GM18861 (cell line): ENCODE data around the gene WNT9B.

Experiments used
- ATAC-seq: cut with Tn5 transposase; IDR thresholded peaks from one replicate; pipeline ENCODE4 v1.9.1; 2021; ENCODE audit not compliant: unreplicated experiment

WNT9B gene

DNA sequence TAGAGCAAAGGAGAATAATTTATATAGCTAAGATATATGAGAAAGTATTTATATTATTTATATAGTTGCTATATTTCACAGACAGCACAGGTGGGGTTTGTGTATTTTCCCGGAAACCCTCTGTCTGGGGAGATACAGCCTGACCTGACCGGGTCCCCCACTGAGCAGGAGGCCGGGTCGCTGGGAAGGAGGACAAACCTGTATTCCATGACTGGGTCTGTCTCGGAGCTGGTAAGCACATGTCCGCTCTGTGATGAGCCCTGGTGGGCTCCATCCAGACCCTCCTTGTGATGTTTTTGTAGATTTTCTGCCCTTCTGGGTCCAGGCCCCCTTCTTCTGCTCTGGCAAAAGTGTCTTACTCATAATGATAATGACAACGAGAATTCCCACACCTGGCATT, 27.7 kb downstream of the WNT9B start:
- no peak for ATAC-seq

DNA sequence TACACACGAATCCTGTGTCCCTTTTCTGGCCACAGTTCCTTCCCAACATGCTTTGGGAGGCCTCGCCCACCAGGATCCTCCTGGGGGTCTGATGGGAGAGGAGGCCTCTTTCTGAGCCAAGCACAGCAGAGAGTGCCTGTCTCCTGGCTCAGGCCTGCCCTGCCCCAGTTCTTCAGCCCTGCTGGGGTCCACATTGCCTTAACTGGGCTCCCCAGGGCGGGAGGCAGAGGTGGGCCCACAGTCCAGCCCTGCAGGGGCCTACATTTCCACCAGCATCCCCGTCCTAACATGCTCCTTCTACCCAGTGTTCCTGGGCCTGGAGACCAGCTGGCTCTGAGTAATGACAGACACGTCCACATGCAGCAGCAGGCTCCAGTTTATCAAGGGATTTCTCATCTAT, 29.6 kb downstream of the WNT9B start:
- ATAC-seq = no peak

DNA sequence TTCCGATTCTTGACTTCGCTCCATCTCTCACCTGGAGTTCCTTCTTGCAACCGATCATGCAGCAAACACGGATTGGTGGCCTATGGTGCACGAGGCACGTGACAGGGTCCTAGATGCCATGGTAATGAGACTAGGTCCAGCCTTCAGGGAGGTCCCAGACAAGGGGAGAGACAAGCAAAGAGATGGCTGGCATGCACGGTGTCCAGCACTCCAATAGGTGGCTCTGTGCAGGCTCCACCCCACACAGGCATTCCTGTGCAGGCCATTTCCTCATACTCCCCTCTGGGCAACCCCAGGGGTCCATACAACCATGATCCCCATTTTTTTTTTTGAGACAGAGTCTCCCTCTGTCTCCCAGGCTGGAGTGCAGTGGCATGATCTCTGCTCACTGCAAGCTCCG, 31.3 kb downstream of the WNT9B start:
- no peak for ATAC-seq

DNA sequence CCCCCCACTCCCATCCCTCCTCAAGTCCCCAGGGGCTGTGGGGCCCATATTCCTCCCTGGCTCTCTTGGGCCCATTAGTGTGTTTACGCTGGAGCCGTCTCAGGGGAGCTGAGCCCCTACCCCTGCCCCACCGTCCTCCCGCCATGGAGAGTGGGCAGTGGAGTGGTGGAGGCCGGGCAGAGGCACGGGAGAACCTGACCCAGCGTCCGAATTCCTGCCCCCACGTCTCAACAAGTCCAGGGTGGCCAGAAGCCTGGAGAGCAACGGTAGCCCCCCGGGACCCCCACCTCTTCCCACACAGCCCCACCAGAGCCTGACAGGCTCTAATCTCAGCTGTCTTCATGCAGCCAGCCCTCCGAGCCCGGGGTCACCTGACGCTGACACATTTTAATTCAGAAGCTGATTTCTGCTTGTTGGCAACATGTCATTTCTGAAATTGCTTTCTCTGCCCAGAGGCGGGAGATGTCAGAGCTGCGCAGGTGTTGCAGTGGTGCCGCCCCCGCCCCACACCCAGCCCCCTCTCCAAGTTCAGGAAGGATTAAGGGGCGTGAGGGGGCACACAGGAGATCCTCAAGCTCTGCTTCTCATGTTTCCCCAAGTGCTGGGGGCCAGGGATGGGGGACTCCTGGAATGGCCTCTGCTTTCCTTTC, 32.6 kb downstream of the WNT9B start:
- ATAC-seq = no peak

DNA sequence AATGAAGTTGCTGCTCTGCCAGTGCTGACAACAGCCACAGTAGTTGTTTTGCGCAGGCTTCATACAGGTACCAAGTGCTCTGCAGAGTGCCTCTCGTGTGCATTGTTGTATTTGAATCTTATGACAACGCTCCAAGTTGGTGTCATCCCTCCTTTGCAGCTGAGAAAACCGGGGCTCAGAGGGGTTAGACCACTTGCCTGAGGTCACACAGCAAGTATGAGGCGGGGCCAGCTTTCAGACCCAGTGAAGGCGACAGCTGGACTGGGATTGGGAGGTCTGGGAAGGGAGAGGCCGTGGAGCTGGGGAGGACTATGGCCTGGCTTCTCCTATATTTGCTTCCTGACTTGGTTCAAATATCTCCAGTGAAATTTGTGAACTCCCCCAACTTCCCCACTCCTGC, 33.2 kb downstream of the WNT9B start:
- ATAC-seq = no peak

DNA sequence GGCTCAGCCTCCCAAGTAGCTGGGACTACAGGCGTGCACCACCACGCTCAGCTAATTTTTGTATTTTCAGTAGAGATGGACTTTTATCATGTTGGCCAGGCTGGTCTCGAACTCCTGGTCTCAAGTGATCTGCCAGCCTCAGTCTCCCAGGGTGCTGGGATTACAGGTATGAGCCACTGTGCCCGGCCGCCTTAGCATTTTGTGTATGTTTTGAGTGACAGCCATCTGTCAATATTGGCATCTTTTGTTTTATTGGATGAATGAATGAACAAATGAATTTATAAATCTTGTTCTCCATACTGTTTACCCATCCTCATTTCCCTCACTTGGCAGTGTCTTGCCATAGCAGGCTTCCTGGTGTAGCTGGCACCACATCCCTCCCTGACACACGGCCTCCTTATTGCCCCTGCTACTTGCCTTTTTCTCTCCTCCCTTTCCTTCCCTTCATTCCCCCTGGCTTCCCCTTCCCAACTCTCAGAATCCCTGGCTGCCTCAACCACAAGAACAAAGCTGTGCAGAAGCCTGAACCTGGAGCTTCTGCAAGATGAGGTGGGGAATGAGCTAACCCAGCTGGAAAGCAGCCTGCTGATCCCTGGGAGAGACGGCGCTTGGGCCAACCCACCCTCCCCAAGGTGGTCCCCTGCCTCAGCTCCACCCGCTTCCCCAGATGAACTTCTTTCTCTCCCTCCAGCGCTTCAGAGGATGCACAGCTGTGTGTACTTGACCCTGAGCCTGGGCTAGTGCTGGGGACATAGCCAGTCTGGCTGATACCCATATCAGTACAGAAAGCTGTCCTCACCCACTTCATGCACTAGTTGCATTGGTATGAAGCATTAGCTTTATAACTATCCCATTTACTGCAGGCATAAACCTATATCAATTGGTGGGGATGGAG, 34.3 kb downstream of the WNT9B start:
- no peak for ATAC-seq

DNA sequence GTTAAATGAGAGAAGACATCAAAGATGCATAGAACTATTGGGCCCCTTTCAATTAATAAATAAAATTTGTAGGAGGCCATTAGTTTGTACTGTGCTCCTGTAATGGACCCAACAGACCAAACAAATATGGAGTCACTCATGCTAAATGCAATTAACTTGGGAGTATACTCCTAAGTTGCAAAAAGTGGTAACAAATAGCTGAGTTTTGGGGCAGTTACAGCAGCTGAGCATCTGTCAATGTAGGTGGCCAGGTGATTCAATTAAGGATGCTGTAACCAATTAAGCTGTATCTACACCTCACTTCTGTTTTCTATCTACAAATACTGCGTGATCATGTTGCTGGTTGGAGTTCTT, 34.9 kb downstream of the WNT9B start:
- no peak for ATAC-seq

DNA sequence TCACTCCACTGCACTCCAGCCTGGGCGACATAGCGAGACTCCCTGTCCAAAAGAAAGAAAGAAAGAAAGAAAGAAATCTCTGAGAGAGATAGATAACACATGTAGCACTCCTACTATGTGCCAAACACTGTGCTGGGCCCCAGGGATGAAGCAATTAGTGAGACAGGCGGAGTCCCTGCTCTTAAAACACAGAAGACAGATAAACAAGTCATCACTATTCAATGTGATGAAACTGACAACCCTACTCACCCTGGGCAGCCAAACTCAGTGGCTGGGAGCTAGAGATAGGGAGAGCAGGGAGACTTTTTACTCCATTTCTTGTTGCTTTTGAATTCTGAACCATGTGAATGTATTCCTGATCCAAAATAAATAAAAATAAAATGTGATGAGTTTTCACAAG, 36.3 kb downstream of the WNT9B start:
- ATAC-seq = no peak

DNA sequence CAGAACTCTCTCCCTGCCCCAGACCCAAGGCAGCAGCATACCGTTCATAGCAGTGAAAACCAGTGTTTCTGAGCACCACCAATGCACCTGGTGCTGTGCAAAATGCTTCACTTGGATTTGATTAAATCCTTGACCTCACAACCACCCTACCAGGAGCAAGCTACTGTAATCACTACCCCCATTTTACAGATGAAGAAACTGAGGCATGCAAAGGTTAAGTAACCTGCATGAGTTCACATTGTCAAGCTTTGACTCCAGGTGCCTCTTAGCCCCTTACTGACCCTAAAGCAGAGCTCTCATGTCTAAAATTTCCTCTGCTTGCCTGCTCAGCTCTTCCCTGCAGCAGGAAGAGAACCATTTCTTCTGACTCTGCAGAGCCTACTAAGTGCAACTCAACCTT, 37.3 kb downstream of the WNT9B start:
- ATAC-seq = no peak

DNA sequence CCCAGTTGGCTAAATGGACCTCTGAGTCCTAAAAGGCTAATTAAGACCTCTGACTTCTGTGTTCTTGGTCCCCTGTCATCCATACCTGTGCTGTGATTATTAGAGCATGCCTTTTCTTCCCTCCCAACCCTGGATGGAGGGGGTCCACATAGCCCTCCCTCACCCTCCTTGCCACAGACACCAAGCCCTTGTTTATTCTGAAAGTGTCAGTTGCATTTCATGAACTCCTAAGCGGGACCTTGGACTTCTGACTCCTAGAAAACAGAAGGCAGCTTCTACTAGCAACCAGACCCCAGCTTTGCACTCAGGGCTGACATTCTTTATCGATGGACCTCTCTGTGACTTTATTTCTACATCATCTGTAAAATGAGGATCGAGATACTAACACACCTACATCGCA, 38.1 kb downstream of the WNT9B start:
- no peak for ATAC-seq

DNA sequence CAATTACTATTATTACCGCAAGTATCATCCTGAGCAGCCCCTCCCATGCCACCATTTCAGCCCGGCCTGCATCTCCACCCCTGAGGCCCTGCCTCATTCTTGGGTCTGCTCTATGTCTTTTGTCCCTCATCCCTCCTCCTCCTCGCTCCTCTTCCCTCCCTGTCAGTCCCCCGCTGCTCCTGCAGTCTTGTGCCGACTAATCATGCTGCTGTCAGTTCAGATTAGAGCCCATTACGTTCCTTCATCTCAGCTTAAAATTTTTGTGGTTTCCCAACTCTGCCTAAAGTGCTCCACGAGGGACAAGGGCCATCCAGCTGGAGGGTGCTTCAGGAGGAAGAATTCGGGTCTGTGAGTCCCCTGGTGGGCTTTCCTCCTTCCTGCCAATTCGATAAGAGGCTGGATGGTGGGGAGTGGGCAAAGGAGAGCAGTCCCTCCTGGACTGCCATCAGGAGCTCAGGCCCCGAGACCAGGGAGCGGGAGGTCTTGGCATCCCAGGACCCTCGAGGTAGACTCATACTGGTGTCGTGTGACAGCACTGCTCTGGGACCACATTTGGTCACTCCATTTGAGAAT, 38.7 kb downstream of the WNT9B start:
- no peak for ATAC-seq

DNA sequence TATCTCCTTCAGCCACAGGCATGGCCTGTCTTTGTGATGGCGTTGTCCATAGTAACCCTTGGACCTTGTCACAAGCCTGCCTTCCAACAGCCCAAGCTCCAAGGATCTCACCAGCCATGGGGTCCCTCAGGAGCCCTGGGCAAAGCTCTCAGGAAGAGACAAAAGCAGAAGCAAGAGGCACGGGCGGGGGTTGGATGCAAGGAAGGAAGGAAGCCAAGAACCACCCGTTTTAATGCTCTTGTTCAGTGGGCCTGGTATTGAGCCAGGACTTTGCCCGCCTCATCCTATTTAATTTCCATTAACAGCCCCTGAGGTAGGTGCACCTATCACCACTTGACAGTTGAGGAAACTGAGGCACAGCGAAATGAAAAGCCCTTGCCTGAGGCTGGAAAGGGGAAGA, 39.3 kb downstream of the WNT9B start:
- no peak for ATAC-seq

DNA sequence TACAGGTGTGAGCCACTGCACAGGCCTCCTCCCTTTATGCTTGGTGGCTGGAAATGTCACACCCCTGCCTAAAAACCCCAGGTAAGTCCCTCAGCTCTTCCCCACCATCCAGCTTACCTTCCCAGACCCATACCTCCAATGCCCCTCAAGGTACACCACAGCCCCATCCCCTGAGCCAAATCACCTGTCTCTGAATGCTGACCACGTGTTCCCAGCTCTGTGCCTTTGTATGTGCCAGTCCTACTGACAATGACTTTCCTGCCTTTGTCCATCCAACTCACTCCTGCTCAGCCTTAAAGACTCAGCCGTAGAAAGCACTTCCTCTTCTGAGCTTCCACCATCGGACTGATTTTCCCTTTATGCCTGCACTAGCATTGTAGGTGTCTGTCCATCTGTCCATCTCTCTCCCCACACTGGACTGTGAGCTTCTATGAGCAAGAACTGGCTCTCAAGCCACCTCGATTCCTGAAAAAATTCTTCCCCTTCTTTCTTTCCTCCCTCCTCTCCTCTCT, 40.9 kb downstream of the WNT9B start:
- no peak for ATAC-seq

DNA sequence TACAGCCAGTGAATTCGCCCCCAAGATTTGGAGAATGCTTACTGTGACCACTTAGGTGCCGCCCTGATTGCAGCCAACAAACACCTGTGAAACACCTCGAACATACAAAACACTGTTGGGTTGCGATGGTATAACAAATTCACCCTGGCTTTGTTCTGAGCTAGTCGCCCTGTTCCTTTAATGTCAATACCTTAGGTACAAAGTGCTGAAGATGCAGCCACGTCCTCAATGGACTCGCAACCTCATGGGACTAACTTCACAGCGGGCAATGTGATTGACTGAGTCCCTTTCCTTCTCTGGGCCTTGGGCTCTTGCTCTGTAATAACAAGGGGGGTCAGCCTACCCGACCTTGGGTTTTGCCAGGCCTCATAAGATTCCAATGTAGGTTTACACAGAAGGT, 42.6 kb downstream of the WNT9B start:
- ATAC-seq = no peak

DNA sequence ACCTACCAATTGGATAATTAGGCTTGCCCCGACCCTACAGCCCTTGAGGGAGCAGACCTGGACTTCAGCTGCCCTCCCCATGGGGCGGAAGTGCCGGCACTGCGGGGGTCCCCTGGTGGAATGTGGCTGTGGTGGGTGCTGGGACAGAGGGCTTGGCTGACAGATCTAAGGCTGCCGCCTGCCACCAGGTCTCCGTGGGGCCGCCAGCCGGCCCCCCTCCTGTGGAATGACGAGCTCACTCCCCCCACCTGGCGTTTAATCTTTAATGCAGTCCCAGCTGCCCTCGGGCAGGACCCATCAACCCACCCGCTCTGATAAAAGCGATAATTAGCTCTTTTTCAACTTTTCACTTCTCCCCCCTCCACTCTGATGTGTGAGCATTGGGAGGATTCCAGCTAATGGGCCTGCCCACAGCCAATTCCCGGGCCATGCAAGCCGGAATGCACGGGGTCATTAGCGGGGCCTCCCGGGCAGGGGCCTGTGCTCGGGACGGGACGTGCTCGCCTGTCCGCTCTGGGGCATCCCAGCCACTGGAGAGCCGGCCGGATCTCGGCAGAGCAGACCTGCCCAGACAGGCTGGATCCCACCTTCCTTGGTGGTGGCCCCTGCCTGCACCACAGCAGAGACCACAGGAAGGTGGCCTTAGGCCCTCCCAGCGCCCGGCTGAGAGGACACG, 43.2 kb downstream of the WNT9B start:
- ATAC-seq = no peak

DNA sequence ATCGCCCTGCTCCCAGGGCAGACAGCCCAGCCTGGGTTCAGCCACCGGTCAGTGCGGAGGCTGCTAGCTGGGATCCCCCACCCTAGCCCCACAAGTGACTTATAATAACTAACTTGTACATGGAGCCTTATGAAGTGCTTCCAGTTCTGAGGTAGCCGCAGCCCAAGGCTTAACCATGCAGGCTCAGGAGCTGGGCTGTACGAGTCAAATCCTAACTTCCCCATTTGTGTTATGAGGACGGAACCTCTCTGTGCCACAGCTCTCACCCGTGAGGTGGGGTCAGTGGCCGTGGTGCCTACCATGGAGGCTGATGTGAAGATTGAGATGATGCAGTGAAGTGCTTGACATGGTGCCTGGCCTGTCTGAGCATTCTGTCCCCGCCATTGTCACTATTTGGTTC, 43.8 kb downstream of the WNT9B start:
- no peak for ATAC-seq

DNA sequence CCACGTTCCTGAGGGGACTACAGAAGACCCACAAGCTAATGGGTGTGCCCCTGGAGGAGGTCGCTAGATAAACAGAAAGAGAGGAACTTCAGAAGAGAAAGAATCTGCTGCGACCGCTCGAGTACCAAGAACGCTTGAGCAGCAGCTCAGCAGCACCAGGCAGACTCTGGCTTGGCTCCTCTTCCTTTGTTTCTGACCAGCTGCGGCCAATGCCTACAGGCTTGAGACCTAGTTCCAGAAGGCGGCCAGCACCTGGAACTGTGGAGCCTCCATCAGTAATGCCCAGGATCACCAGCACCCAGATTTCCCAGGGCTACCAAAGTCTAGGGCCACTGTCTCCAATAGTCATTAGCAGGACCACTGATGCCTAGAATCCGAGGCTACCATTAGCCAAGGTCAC, 45.6 kb downstream of the WNT9B start:
- no peak for ATAC-seq

DNA sequence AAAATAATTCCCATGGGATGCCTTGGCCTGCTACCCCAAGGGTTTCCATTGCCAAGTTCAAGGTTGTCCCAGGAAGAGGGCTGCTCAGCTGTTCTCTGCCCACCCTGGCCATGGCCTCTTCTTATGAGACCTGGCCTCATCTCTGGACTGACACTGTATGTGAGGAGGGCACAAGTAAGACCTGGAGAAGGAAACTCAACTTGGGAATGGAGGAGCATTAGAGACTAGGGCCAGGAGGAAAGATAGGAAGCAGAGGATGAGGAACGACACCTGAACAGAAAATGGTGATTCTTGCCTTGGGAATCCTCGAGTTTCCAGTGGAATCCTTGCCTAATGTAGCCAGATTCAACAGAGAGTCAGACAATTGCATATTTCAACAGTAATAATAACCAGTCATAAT, 47.0 kb downstream of the WNT9B start:
- ATAC-seq = no peak

DNA sequence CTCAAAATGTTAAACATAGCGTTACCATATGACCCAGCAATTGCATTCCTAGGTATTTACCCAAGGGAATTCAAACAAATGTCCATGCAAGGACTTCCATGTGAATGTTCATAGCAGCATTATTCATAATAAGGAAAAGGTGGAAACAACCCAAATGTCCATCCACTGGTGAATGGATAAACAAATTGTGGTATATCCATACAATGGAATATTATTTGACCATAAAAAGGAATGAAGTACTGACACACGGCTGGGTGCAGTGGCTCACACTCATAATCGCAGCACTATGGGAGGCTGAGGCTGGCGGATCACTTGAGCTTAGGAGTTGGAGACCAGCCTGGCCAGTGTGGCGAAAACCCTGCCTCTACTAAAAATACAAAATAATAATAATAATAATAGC, 47.5 kb downstream of the WNT9B start:
- ATAC-seq = no peak

DNA sequence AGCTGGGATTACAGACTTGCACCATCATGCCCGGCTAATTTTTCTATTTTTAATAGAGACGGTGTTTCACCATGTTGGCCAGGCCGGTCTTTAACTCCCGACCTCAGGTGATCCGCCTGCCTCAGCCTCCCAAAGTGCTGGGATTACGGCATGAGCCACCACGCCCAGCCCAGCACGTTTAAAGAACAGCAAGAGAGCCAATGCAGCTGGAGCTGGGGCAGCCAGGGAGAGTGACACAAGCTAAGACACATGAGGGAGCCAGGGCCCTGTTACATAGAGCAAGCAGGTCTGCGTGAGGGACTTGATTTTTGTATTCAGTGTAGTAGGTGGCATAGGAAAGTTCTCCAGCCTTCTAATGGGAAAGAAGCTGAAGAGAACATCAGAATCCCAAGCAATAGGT, 49.9 kb downstream of the WNT9B start:
- no peak for ATAC-seq

DNA sequence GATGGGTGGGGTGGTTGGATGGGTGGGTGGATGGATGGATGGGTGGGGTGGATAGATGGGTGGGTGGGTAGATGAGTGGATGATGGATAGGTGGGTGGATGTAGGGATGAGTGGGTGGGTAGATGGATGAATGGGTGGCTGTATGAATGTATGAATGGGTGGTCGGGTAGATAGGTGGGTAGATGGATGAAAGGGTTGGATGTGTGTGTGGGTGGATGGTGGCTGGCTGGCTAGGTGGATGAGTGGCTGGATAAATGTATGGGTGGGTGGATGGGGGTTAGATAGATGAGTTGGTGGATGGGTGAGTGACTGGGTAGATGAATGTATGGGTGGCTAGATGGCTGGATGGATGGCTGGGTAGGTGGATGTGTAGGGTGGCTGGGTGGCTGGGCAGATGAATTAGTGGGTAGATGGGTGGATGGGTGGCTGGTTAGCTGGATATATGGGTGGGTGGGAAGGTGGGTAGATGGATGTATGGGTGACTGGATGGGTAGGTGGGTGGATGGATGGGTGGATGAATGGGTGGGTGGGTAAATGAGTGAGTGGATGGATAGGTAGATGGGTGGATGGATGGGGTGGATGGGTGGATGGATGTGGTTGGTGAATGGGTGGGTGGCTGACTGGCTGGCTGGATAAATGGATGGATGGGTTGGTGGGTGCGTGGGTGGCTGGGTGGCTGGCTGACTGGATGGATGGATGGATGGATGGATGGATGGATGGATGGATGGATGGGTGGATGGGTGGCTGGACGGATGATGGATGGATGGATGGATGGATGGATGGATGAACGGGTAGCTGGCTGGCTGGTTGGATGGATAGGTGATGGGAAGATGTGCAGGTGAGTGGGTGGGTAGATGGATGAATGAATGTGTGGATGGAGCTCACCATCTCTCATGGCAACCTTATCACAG, 52.6 kb downstream of the WNT9B start:
- no peak for ATAC-seq
